GM18861 (cell line): ENCODE measurements around the gene KCNH8.

ENCODE experiments used
- ATAC-seq: cut with Tn5 transposase; IDR thresholded peaks from one replicate; pipeline ENCODE4 v1.9.1; 2021; ENCODE audit not compliant: unreplicated experiment

Gene KCNH8

DNA sequence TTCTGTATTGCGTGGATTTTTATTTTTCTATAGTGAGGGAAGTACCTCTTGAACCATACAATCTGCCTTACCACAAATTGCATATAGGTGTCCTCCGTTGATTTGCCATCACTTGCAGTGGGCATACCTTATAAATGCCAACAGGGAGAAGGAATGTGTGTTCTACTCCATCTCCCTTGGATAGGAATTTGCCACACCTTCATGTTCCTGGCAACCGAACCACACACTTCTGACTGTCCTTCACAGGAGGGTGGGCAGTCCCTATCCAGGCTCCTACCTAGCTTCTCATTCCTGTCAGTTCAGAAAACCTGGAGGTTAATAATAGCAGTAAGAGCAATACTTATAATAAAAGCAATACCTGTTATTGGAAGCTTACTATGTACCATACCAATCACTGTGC is 428.0 kb downstream of the KCNH8 start:
- no peak for ATAC-seq
